PC-9 (cell line): ENCODE results near the gene CPEB3. TPM values are rescaled to one million over a fixed set of nuclear protein-coding genes. Genes with fewer than 3 reads are reported as not detected.
A peak's percentile ranks its signal among the peaks of the same experiment; 100 is the strongest.
"Not testable (repeated sequence)": the region's sequence is repeated elsewhere in the genome, so short reads cannot be mapped to it uniquely, and the experiment has no call there.

ENCODE experiments used
- BruUV-seq: library from RNA; stranded (reverse); fragments of 400-500 nt; replicated peaks from 2 replicates; lab custom pipeline; 2021; lab: Mats Ljungman, UMichigan
- CTCF ChIA-PET: fragments of 300-600 bp; sonication (Branson Sonifier 250); formaldehyde crosslinking; loops from one replicate; lab custom pipeline; 2022; ENCODE audit warnings: antibody characterized with exemption; lab: Charles Lee
- POLR2A ChIA-PET: fragments of 300-600 bp; sonication (Branson Sonifier 250); formaldehyde crosslinking; loops from one replicate; lab custom pipeline; 2022; ENCODE audit warnings: antibody characterized with exemption; ENCODE audit not compliant: unreplicated experiment; lab: Charles Lee
- DNase-seq, 2 experiments: peaks; one replicate each; pipeline versions ENCODE4 v3.0.0 to v3.0.0-alpha.2; 2015 to 2022; ENCODE audit warnings: mixed read lengths in 1 of 2
- H2AFZ ChIP-seq: fragments of 200-600 bp; sonication (generic); 2 replicates; pipeline ENCODE4 v1.8.1; 2017; ENCODE audit warnings: antibody characterized with exemption
- H3F3A ChIP-seq: fragments of 200-600 bp; sonication (generic); 2 replicates; pipeline ENCODE4 v1.8.1; 2017; ENCODE audit warnings: antibody characterized with exemption, mild to moderate bottlenecking, low read depth; ENCODE audit not compliant: insufficient read depth
- H3K27ac ChIP-seq: fragments of 200-600 bp; sonication (generic); 2 replicates; pipeline ENCODE4 v1.6.1; 2016; ENCODE audit warnings: mixed run types
- H3K27me3 ChIP-seq: fragments of 200-600 bp; sonication (generic); 2 replicates; pipeline ENCODE4 v1.6.1; 2016; ENCODE audit warnings: low read depth, mixed run types; ENCODE audit not compliant: insufficient read depth
- H3K36me3 ChIP-seq: fragments of 200-600 bp; sonication (generic); 2 replicates; pipeline ENCODE4 v1.6.1; 2016; ENCODE audit warnings: low read depth, mixed run types
- H3K4me1 ChIP-seq: fragments of 200-600 bp; sonication (generic); replicated peaks from 2 replicates; pipeline ENCODE4 v1.6.1; 2016; ENCODE audit warnings: mixed run types; ENCODE audit not compliant: insufficient read depth
- H3K4me2 ChIP-seq: fragments of 200-600 bp; sonication (generic); 2 replicates; pipeline ENCODE4 v1.6.1; 2017; ENCODE audit warnings: mixed run types
- H3K4me3 ChIP-seq: fragments of 200-600 bp; sonication (generic); 2 replicates; pipeline ENCODE4 v1.6.1; 2016; ENCODE audit warnings: mixed run types
- H3K79me2 ChIP-seq: fragments of 200-600 bp; sonication (generic); 2 replicates; pipeline ENCODE4 v1.6.1; 2017; ENCODE audit warnings: low read depth, mixed run types
- H3K9me2 ChIP-seq: fragments of 200-600 bp; sonication (generic); 2 replicates; pipeline ENCODE4 v1.8.1; 2017; ENCODE audit warnings: mild to moderate bottlenecking; ENCODE audit not compliant: insufficient read depth
- H3K9me3 ChIP-seq: fragments of 200-600 bp; sonication (generic); 2 replicates; pipeline ENCODE4 v1.8.1; 2016; ENCODE audit warnings: low read depth; ENCODE audit not compliant: insufficient read depth
- H4K20me1 ChIP-seq: fragments of 200-600 bp; sonication (generic); 2 replicates; pipeline ENCODE4 v1.8.1; 2017; ENCODE audit not compliant: insufficient read depth
- EZH2 ChIP-seq: fragments of 200-600 bp; sonication (generic); IDR thresholded peaks from 2 replicates; pipeline ENCODE4 v1.8.0; 2017; ENCODE audit warnings: antibody characterized with exemption, low read depth
- intact Hi-C: fragments of 100-400 bp; cut with micrococcal nuclease; formaldehyde crosslinking; loops from one replicate; pipeline ENCODE4 v1.10.0; 2022; ENCODE audit not compliant: unreplicated experiment
- total RNA-seq: library from RNA; stranded (reverse); gene quantifications from 2 replicates; pipeline ENCODE4 v1.2.3, GENCODE V29; 2021
- TF ChIP-seq, protein P1 (sequence below): fragments of 200-600 bp; sonication (generic); conservative IDR thresholded peaks from 2 replicates; pipeline ENCODE4 v1.6.1; 2017; ENCODE audit warnings: mixed run types, antibody characterized with exemption, mild to moderate bottlenecking, moderate library complexity

CPEB3 gene
- total RNA-seq, 1 experiment from 2014 or later, result 1.4 TPM

DNA sequence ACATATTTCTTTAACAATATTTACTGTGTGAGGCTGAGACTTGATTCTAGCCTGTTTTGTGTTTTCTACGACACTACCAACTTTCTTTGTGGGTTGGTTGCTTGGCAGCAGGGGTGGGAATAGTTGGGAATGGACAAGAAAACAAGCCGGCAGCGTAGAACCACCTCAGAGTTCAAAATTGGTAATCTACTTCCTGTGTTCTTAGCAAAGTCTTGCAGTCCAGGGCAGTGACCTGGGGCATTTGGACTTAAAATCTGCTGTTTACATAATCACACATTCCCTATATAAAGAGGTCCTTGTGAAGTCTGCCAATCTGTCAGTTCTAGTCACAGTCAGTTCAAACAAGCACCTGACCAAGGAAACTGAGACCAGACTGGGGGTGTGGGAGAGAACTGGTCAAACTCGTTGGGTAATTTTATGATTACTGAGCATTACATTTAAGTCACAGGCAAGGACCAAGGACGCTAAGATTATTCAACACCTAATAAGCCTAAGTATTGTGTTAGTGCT, 167.9 kb downstream of the CPEB3 start:
- Histone ChIP-seq H2AFZ (0 out of 2 replicates have a peak overlapping the region, but pooled peaks have one; percentile 0), H3K27me3 (no peaks in the 10 kb centered on the region), H3K27ac (peak overlapping the region; percentile 78), H4K20me1 (no peaks in the 10 kb centered on the region), H3F3A (peaks cover 36% of the 10 kb centered on the region), H3K36me3 (no peaks in the 10 kb centered on the region), H3K4me3 (peak overlapping the region; percentile 19; the same call in 1 of the 2 replicates), H3K9me2 (no peaks in the 10 kb centered on the region), H3K79me2 (no peaks in the 10 kb centered on the region), H3K4me2 (peak overlapping the region; percentile 75), H3K4me1 (peaks cover 54% of the 10 kb centered on the region), H3K9me3 (no peaks in the 10 kb centered on the region)
- peak; percentile 43 to 94 for DNase-seq
- intact Hi-C loops, result no loop called here
- BruUV-seq, result no TSS peak
- TF ChIP-seq, protein P1, sequence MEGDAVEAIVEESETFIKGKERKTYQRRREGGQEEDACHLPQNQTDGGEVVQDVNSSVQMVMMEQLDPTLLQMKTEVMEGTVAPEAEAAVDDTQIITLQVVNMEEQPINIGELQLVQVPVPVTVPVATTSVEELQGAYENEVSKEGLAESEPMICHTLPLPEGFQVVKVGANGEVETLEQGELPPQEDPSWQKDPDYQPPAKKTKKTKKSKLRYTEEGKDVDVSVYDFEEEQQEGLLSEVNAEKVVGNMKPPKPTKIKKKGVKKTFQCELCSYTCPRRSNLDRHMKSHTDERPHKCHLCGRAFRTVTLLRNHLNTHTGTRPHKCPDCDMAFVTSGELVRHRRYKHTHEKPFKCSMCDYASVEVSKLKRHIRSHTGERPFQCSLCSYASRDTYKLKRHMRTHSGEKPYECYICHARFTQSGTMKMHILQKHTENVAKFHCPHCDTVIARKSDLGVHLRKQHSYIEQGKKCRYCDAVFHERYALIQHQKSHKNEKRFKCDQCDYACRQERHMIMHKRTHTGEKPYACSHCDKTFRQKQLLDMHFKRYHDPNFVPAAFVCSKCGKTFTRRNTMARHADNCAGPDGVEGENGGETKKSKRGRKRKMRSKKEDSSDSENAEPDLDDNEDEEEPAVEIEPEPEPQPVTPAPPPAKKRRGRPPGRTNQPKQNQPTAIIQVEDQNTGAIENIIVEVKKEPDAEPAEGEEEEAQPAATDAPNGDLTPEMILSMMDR, result no peak
- no peak for TF ChIP-seq EZH2
- ChIA-PET CTCF (no interaction called here), POLR2A (interaction anchor here (0.5 kb wide), 1 partner anchor 782 kb away, joined by 10 read pairs; no protein-coding TSS in a partner anchor)

DNA sequence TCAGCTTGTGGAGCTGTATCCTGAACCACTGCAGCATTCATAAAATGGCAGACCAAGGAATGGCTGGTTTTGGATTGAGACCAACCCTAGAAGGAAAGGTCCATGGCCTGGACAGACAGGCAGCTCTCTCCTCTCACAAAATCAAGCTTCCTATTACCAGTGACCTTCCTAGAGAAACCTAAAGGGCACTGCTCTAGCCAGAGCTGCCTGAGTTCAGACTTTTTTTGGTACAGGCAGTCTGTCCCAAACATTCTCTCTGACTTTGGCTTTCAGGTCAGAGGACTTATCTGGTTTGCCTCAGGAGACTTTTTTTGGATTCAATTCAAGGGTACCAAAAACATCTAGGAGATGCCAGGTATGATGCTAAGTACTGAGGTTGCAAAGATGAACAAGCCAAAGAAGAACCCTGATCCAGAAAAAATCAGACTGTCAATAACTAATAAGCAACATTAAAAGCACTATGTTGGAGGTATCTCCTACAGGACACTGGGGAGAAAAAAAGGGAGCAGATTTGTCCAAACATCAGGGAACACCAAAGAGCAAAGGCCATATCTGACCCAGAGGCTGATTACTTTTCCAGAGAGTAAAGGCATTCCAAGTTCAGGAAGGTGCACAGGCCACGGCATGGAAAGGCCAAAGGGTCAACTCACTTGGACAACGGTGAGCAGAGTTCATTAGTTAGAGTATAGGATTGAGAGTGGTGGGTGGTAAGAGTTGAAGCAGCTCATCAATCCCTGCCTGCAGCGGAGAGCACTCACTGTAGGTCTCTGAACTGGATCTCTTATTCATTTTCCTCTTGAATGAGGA, 169.0 kb downstream of the CPEB3 start:
- POLR2A ChIA-PET, result no interaction called here
- Histone ChIP-seq H3K9me3 (no peaks in the 10 kb centered on the region), H2AFZ (no peak overlapping the region), H3F3A (peaks cover 36% of the 10 kb centered on the region), H3K4me2 (peak overlapping the region; percentile 75), H3K4me3 (no peak overlapping the region), H3K36me3 (no peaks in the 10 kb centered on the region), H4K20me1 (no peaks in the 10 kb centered on the region), H3K27me3 (no peaks in the 10 kb centered on the region), H3K27ac (peak overlapping the region; percentile 78), H3K9me2 (no peaks in the 10 kb centered on the region), H3K4me1 (peaks cover 54% of the 10 kb centered on the region), H3K79me2 (no peaks in the 10 kb centered on the region)
- CTCF ChIA-PET, result no interaction called here
- DNase-seq, result no peak
- intact Hi-C loops, result no loop called here
- no peak for TF ChIP-seq EZH2
- TF ChIP-seq, protein P1, result no peak
- BruUV-seq, result no TSS peak

DNA sequence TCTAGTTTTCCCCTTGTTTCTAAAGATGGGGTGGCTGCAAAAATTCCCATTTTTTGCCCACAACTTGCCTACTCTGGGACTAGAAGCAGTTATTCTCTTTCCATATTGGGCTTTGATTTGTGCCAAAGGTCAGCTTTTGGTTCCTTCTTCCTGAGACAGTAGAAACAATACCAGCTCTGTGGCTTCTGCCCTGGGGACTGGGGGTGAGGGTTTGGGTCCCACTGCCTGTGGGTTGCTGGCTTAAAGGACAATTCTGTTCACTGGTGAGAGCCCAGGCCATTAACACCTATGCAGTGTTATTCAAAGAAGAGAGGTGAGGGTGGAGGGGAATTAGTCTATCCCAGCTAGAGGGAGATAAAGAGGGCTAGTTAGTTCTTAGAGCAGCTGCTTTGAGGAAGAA, 171.5 kb downstream of the CPEB3 start:
- ChIA-PET POLR2A (no interaction called here), CTCF (no interaction called here)
- no peaks in the 10 kb centered on the region for H3K36me3 ChIP-seq
- H4K20me1 ChIP-seq, result no peaks in the 10 kb centered on the region
- intact Hi-C loops, result no loop called here
- no peak overlapping the region for H3K4me3 ChIP-seq
- no peaks in the 10 kb centered on the region for H3K79me2 ChIP-seq
- BruUV-seq, result no TSS peak
- peaks cover 26% of the 10 kb centered on the region for H3F3A ChIP-seq
- DNase-seq, result no peak
- peaks cover 29% of the 10 kb centered on the region for H3K4me1 ChIP-seq
- no peak overlapping the region for H3K4me2 ChIP-seq
- H3K27me3 ChIP-seq, result no peaks in the 10 kb centered on the region
- H3K9me2 ChIP-seq, result no peaks in the 10 kb centered on the region
- no peak for TF ChIP-seq EZH2
- TF ChIP-seq, protein P1, result no peak
- no peak overlapping the region for H3K27ac ChIP-seq
- H2AFZ ChIP-seq, result no peak overlapping the region
- no peaks in the 10 kb centered on the region for H3K9me3 ChIP-seq

DNA sequence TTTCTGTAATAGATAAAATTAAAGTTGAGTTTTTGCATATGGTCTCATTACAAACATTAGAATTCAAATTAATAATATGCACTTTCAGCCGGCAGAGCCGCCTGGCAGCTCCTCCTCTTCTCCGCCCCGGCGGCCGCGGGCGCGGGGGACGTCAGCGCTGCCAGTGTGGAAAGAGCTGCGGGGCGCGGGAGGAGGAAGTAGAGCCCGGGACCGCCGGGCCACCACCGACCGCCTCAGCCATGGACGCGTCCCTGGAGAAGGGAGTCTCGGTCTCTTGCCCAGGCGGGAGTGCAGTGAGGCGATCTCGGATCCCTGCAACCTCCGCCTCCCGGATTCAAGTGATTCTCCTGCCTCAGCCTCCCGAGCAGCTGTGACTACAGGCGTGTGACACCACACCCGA, 176.0 kb downstream of the CPEB3 start:
- H4K20me1 ChIP-seq, H3K4me3 ChIP-seq, H3K4me1 ChIP-seq, H3K9me2 ChIP-seq, CTCF ChIA-PET, H3K9me3 ChIP-seq, intact Hi-C loops, H3K36me3 ChIP-seq, H3K27me3 ChIP-seq, DNase-seq, POLR2A ChIA-PET, H3K4me2 ChIP-seq, H3F3A ChIP-seq, H3K79me2 ChIP-seq, H3K27ac ChIP-seq, H2AFZ ChIP-seq, BruUV-seq: not testable (repeated sequence)
